Kidney tubule cell (primary cell): Measurements from ENCODE around the gene ADGRG6.
"Not testable (repeated sequence)": the region's sequence is repeated elsewhere in the genome, so short reads cannot be mapped to it uniquely, and the experiment has no call there.

Experiments
- DNase-seq: peaks from one replicate; pipeline ENCODE4 v3.0.0-alpha.2; 2018; ENCODE audit warnings: low spot score

Gene ADGRG6

DNA sequence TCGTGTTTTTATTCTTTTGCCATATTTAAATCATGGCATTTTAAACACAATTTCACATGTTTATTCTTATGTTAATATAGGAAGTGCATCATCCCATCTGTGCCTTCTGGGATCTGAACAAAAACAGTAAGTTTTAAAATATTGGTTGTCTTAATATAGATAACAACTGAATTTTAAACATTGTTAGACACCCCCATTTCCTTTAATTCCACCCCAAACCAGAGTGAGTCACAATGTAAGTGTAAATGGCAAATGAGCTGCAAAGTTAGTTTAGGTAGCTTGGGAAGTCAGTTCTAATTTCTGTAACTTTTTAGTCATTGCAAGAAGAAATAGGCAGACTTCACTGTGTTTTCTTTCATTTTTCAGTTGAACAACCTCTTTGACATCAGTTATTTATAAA lies 108.0 kb downstream of the ADGRG6 start:
- DNase-seq: no peak

DNA sequence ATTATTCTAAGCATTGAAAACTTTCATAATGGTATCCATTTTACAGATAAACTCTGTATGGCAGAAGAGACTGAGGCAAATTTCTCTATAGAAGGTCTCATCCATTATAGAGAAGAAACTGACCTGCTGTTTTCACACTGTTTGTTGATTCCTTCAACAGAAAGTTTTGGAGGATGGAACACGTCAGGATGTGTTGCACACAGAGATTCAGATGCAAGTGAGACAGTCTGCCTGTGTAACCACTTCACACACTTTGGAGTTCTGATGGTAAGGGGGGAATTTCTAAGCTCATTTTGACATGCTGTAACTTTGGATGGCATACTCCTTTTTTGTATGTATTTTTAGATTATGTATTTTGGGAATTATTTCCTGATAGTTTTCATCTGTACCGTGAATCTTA lies 109.3 kb downstream of the ADGRG6 start:
- DNase-seq: no peak

DNA sequence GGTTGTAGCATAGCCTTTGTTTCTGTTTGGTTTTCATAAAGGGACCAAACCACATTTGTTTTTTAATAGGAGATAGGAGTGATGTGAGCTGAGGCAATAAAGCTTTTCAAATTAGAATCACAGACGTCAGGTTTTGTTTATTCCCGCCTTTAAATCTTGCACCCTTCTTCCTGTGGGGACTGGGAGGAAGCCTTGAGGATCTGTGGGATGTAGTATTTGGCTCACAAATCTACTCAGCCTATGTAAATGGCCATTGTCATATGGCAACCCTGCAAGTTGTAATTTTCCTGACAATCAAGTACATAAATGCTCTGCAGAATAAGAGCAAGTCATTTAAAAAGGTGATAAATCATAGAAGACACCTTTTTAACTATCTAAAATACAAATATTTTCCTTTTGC lies 110.4 kb downstream of the ADGRG6 start:
- DNase-seq: no peak

DNA sequence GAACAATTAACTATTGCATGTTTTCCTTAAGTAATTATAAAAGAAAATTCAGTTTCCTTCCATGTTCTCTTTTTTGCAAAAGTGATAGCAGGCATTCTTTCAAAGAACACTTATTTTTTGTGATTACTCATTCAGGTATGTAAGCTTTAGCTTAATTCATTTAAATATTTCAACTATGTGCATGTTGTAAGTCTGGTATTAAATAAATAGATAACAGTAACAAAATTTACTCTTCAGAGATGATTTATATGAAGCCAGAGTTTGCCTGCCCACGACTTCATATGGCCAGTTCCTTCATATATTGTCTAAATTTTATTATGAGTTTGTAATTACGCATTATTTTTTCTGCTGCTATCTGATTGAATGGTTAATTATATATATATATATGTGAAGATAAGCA lies 110.9 kb downstream of the ADGRG6 start:
- DNase-seq: no peak

DNA sequence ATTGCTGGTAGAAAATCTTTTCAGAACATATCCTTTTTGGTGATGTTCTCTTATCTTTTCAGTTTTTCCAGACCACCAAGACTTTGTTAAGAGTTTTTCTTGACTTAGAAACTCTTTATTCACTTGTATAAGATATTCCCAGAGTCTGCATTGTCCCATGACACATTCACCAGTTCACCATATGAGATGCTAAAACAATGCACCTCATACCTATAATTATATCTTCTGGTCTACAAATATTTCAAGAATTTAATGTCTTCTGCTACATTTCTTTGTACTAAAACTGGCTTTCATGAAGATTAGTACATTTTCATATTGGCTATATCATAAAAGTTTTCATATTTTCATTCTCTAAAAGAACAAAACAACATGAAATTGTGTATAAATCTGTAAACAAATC lies 111.3 kb downstream of the ADGRG6 start:
- DNase-seq: no peak

DNA sequence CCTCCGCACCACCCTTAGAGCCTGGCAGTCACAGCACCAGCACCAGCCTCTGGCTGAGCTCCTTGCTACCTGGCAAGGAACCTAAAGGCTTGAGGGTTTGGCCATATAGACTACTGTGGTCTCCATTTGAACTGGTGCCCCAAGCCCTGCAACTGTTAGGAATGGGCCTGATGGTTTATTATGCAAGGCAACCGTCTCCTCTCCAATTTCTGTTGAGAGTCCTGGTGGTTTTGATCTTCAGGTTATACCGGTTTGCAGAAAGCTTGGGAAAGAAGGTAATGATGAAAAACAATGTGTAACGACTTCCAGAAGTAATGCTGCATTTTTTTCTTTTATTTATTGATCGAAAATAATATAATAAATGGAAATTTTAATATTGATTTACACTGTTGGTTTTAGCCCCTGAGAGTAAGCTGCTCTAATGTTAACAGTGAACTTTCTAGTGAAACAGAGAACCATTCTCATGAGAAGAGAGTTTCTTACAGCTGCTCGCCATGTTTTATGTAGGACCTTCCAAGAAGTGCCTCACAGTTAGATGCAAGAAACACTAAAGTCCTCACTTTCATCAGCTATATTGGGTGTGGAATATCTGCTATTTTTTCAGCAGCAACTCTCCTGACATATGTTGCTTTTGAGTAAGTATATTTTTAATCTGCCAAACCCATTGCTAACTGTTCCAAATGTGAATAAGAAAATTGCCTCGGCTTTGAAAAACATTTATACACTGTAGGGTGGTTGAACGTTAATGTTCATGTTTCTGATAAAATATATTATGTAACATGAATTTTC lies 112.8 kb downstream of the ADGRG6 start:
- no peak for DNase-seq

DNA sequence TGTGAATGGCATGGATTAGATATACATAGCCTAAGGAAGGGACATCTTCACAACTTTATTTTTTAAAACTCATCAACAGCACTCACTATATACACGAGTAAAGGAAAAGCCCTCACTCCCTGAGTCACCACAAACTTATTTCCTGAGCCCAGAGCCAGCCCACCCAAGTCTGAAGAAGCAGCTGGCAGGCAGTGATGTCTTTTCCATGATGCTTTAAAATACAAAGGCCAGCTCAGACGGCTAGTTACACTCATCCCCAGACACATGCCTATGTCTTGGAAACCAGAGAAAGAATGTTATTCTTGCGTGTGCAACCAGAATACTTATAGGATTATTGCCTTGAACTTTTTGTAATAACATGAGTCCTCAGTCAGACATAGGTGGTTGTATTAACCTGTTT lies 114.4 kb downstream of the ADGRG6 start:
- DNase-seq: peak; percentile 88

DNA sequence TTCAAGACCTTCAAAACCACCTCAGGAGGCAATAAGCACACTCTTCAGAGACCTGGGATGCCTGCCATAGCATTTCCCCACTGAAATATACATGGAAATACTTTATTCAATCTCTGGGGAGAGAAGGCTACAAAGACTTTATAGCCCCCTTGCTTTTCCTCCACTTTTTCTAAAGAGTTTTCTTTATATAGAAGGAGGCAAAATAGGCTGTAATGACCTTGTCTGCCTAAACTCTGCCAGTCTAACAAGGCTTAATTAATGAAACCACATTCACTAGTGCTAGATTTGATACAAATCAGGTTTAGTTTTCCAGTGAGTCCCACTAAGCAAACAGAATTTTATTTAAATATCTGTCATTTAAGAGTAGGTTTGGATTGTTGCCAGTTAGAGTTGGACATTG lies 114.9 kb downstream of the ADGRG6 start:
- no peak for DNase-seq

DNA sequence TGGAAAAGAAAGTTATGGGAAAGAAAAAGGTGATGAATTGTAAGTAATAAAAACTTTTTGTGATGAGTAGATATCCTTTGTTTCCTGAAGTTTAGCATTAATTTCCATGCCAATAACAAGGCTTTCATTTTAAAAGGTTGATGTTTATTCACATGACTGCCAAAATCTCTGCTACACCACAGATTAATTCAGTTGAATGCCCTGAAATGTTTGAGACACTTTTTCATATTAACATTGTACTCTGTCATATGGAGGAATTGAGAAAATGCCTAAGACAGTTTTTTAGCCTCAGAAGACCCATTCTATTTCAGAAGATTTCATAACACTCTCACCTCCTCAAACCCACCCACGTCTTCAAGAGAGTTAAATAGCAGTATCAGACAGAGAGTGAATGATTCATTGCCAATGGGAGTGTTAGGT lies 115.5 kb downstream of the ADGRG6 start:
- no peak for DNase-seq

DNA sequence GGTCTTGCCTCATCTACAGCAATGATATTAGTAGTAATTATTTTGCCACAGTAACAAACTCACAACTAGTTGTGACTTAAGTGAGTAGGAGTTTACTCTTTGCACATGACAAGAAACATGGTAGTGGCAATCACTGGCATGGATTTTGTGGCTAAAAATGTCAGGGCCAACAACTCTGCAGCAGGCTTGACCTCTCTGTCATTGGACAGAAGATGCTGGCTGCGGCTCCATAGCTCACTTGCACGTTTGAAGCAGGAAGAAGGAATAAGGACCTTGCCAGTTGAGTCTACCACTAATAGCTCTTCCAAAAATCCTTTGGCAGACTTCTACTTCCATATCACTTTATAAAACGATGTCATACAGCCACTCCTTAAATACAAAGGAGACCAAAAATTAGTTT lies 117.3 kb downstream of the ADGRG6 start:
- DNase-seq: no peak

DNA sequence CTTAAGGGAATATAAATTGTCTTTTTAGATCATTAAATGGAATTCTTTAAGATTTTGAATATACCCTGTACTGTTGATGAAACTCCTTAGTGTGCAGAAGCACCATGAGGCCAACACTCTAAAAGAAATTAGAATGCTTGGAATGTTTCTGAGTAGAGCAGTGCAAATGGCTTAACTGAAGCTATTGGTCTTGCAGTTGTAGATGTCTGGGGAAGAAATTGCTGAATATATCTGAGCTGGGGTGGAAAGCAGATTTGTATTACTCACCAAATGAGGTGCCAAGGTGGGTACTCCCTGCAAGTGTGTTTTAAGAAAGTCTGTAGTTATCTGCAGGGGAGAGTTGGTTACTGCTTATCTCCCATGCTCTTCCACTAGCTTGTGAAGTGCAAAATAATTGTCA lies 119.0 kb downstream of the ADGRG6 start:
- DNase-seq: no peak

DNA sequence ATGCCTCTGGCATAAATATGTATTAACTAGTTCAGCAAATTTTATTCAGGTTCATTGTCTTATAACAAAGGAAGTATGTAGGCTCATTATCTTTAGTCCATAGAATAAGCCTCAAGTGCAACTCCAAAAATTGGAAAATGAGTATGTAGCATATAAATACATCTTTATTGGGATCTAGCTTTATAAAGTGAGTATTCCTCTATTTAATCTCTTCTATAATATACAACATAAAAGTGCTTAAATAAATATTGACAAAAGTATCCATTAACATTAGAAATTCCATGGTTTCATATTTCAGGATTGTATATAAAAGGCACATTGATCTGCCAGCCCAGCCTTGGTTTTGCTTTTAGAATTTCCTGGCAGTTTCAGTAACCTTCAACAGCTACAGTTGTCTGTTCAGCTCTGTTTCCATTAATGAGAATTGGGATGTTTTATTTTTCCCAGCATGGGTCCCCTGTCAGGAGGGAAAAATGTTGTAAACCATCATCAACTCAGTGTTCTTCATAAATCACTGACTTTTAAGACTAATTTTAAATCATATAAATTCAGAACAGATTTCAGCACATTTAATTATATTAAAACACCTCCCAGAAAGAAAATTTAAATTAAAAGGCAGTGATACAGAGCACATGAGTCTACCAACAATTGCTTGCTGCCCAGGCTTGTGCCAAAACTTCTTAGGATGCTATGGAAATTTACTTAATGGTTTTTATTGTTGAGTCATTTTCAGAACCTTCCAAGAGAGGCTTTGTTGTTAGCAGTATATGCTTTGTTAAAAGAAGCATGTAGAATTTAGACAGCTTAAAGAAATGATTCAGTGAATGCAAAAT lies 119.7 kb downstream of the ADGRG6 start:
- no peak for DNase-seq

DNA sequence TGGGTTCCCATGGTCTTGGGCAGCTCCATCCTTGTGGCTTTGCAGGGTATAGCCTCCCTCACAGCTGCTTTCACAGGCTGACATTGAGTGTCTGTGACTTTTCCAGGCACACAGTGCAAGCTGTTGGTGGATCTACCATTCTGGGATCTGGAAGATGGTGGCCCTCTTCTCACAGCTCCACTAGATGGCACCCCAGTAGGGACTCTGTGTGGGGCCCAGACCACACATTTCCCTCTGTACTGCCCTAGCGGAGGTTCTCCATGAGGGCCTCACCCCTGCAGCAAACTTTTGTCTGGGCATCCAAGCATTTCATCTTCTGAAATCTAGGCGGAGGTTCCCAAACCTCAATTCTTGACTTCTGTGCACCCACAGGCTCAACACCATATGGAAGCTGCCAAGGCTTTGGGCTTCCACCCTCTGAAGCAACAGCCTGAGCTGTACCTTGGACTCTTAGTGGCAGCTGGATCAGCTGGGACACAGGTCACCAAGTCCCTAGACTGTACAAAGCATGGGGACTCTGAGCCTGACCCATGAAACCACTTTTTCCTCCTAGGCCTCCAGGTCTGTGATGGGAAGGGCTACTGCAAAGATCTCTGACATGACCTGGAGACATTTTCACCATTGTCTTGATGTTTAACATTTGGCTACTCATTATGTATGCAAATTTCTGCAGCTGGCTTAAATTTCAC lies 124.8 kb downstream of the ADGRG6 start:
- DNase-seq: not testable (repeated sequence)

DNA sequence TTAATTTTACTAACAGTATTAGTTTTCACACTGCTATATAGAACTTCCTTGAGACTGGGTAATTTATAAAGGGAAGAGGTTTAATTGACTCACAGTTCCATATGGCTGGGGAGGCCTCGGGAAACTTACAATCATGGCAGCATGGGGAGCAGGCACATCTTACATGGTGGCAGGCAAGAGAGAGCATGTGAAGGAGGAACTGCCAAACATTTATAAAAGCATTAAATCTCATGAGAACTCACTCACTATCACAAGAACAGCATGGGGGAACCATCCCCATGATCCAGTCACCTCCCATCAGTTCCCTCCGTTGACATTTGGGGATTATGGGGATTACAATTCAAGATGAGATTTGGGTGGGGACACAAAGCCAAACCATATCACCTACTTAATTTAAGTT lies 126.7 kb downstream of the ADGRG6 start:
- not testable (repeated sequence) for DNase-seq

DNA sequence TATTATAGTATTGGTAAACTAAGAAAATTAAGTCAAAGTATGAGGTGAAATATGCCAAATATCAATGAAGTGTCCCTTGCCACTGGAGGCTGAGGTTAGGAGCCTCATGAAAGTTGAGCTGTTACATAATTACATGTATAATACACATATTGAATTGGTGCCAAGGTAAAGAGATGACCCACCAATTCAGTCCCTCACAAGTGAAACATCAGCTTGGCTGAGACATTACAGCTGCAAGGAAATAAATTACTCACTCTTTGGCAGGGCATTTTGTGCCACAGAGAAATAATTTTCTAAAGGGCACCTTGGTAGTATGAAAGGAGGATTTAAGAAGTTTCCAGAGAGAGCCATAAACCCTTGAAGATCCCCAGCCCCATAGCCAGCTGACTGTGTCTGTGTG lies 127.4 kb downstream of the ADGRG6 start:
- DNase-seq: peak; percentile 46

DNA sequence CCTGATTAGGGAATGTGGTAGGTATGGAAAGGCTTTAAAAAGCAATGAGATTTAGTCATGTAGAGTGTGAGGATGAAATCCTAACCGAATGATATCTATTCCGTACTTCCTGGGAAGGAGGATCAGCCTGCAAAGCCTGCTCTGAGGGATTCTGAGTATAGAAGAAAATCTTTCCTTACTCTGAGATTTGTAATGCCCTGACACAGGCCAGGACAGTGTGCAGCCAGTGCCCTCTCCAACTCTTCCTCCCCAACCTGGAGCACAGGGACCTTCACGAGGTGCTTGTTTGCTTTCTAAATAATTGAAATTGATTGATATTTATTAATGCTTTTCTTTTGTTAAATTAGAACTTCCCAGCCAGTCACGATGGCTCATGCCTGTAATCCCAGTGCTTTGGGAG lies 131.6 kb downstream of the ADGRG6 start:
- no peak for DNase-seq

DNA sequence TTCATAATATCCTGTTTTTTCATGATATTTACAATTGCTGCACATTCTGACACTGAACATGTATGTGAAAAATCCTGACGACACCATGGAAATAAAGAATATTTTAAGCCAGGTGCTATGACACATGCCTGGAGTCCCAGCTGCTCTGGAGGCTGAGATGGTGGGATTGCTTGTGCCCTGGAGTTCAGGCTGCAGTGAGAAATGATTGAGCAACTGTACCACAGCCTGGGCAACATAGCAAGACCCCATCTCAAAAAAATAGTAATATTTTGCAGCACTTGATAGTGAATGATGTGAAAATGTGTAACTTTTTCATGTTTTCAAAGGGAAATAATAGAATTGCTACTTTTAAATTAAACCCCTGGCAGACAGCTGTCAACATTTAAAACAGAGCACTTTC lies 137.1 kb downstream of the ADGRG6 start:
- no peak for DNase-seq

DNA sequence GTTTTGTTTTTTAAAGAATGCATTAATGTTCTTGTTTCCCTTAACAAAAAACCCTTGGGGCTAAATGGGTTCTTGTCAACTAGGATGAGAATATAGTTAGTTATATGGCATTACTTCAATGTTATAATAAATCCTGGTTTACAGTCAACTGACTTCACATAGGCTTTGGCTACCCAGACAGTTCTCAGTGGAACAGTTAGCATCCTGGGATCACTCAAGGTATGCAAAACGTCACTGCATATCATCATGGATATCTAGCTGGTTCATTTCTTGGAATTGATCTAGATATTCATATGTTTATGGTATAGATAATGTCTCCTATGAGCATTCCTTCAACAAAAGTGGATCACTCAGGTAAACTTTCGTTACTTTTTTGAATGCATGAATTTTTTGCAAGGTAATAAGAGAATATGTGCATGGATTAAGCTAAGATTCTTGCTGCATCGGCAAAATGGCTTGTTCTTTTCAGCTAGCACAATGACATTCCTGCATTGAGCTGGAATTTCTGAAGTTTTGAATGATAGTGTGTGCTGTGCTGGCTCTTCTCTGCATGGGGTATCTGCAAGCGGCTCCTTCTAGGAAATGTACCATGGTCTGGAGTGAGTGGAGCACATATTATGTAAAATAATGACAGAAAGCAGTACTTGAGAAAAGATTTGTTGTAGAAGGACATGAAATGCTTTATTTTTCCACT lies 138.9 kb downstream of the ADGRG6 start:
- DNase-seq: no peak

DNA sequence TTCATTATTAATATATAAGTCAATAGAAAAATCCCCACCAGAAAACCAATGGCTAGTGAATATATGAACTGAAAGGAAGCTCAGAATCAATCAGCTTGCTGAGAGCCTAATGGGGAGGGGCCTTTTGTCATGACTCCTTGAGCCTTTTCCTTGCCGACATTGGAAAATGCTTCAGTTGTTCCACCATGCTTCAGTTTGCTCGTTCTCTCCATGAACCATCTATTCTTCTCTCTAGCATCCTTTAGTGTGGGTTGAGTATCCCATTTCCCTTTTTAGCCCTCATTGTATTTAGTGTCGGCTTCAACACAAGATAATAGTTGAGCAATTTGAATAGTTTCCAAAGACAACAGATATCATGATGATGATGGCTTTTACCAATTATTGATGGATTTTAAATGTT lies 139.9 kb downstream of the ADGRG6 start:
- DNase-seq: no peak

DNA sequence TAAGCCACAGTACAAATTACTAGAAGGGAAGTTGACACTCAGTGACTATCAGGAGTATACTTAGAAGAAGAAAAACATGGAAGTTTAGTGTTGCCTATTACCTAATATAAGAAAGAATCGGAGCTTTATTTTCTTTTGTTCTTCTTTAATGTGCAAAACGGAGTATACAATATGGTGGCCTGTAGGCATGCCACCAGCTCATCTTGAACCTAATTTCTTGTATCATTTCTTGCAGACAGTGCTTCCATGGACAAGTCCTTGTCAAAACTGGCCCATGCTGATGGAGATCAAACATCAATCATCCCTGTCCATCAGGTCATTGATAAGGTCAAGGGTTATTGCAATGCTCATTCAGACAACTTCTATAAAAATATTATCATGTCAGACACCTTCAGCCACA lies 141.3 kb downstream of the ADGRG6 start:
- no peak for DNase-seq

DNA sequence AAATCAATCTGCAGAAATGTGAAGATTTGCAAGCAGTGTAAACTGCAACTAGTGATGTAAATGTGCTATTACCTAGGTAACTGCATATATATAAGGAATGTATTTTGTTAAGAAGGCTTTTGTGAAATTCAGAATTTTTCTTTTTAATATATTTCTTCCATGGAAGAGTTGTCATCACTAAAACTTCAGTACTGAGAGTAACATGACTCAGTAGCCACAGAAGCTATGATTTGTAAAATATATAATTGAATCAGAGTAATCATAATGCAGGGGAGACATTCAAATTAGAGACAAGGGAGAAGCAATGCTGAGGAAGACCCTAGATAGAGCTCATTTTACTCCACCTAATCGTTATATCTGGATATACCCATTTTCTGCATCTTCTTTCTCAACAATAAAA lies 141.7 kb downstream of the ADGRG6 start:
- no peak for DNase-seq

DNA sequence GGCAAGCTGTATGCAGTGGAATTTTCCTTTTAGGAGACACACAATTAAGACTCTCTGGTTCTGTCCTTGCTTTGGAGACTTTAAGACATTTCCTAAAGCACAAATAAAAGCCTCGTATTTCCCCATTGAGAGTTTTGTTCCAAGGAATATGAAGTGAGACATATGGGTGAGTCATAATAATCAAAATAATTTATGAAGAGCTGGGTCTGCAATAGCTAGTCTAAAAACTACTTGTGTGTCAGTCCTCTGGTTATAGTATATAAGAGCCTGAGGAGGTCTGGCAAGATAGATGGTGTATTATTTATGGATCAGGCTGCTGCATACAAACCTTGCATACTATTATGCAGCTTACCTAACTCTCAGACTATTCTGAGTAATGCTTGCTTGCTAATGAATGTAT lies 142.6 kb downstream of the ADGRG6 start:
- no peak for DNase-seq
